IPS DF 19.7 (cell line): ENCODE results near the gene MYO1A.
"Not testable (repeated sequence)": the region's sequence is repeated elsewhere in the genome, so short reads cannot be mapped to it uniquely, and the experiment has no call there.

ENCODE experiments used
- DNase-seq: peaks from one replicate; pipeline ENCODE4 v3.0.0-alpha.2; 2013; ENCODE audit warnings: low read depth, low spot score

Gene MYO1A

DNA sequence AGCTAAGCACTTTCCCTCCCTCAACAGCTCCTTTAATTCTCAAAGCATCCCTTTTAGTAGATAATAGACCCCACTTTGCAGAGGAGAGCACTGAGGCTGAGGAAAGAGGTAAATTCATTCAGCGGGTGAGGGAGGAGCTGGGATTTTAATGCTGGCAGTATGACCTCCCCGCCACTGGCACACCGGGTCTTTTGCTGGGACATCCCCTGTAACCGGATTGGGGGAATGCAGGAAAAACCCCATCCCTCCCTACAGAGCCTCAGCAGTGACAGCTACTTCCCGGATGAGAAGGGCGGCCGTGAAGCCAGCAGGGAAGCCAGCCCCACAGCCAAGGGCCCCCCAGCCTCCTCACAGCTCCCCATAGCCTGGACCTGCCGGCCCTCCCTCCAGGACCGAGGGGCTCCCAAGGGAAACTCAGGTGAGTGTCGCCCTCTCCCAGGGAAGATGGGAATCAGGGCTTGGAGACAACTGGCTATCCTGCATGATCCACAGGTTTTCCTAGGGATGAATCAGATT, 55.6 kb downstream of the MYO1A start:
- DNase-seq, result no peak

DNA sequence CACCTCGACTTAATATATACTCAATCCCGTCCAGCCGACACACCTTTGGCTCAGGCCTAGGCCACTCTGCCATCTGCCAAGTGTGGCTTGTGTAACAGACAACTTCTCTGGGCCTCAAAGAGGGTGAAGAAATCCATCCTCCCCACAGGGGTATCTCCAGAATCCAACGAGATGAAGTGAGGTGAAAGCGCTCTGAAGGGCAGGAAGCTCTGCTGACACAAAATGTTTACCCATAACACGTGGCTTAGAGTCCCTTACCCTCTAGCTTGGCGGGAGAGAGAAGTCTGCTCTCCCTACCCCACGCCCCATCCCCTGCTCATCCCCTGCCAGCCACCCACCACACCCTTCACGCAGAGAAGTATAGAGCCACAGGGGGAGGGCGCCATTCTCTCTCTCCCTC, 56.6 kb downstream of the MYO1A start:
- DNase-seq, result no peak

DNA sequence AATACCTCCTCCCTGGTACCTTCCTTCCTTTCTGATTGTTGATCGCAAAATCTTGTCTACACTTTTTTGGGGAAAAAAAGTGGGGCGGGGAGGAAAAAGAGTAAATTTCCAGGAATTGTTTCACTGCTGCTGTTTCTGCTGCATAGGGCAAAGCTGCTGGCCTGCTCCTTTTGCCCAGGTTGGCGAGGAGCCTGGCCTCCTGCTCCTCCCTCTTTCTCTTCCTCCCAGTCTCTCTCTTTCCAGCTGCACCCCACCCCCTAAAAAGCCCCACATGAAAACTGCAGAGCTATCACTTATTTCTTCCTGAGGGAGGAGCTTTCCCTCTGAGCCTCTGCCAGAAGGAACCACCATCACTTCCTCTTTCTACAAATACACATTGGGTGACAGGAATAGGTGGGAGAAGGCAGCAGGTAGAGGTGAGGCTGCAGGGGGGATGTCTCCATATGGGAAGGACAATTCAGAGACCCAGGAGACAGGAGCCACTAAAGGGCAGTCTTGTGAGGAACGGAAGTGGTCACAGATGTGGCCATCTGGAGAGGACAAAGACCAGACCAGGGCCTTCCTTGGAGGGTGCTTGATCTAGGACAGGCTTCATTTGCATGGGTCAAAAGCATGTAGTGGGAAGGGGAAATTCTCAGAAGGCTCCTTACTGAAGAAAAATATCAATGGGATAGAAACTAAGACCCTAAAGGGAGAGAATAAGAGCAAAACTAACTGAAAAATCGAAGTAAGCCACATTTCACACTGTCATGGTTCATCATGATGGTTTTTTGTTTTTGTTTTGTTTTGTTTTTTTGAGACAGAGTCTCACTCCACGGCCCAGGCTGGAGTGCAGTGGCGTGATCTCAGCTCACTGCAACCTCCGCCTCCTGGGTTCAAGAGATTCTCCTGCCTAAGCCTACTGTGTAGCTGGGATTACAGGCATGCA, 58.3 kb downstream of the MYO1A start:
- no peak for DNase-seq

DNA sequence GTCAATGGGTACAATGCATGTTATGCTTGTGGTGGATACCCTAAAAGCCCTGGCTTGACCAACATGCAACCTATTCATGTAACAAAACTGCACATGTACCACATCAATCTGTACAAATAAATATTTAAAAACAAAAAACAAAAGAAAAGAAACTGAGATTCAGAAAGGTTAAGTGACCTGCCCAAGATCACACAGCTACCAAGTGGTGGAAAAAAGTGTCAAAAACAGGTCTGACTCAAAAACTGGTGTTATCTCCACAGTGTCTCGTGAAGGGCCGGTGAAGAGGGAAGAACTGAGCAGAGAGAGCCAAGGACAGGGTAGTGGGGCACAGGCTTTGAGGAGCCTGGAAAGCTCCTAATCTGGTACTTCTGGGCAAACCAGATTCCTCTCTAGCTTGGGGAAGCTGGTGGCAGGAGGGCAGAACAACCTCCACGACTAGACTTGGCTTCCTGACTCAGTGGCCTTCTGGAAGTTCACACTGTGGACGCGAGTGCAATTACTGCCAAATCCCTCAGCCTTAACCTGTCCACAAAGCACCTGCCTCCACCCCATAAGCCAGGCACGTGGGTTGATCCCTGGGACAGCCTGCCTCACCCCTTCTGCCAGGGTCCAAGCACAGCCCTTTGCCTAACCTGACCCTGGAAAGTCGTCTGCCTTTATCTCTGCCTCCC, 59.1 kb downstream of the MYO1A start:
- no peak for DNase-seq

DNA sequence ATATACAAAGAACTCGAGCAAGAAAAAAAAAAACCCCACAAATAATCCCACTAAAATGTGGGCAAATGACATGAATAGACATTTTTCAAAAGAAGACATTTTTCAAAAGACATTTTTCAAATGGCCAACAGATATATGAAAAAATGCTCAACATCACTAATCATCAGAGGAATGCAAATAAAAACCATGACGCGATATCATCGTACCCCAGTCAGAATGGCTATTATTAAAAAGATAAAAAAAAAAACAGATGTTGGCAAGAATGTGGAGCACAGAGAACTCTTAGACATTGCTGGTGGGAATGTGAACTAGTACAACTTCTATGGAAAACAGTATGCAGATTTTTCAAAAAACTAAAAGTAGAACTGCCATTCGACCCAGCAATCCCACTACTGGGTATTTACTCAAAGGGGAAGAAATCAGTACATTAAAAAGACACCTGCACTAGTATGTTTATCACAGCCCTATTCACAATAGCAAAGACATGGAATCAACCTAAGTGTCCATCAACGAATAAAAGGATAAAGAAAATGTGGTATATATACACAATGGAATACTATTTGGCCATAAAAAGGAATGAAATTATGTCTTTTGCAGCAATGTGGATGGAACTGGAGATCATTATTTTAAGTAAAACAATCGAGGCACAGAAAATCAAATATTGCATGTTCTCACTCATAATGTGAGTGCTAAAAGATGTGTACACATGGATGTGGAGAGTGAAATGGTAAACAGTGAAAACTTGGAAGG, 59.9 kb downstream of the MYO1A start:
- no peak for DNase-seq

DNA sequence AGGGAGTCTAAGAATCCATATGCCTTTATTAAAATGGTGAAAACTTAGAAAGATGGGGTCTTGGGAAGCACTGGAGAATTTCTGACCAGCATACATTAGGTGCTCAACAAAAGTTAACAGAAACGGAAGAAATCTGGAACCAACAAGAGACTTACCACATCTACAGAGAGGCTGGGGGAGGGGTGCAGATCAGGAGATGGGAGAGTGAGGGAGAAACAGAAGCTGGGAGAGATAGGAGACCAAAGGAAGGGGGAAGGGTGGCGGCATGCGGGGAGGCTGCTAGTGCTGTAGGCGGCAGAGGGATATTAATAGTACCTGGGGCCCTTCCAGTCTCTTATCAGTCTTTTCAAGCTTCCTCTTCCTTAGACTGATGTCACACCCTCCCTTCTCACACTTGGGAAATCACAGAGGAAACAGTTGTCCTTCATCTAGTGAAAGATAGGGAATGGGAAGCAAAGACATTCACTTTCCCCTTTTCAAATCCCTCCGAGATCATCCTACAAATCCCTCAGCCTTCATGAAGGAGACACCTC, 61.7 kb downstream of the MYO1A start:
- DNase-seq, result no peak

DNA sequence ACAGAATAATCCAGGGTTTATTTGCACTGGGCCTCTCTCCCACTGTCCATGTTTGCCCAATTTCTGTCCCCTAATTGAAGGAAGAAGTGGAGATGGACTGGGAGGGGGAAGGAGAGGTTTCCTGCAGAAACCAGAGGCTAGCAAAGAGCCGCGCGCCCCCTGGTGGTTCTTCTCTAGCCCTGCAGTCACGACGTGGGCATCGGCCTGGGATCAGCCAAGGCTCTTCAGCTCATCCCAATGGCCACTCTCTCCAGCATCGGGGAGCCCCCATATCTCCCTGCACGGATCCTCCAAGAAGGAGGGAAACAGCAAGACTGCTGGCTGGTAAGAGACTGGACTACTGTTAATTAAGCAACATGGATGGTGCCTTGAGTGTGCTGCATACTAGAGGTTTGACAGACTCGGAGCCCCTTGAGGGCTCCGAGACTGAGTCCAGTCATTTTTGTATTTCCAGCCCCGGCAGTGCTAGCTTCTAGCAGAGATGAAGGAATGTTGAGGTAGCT, 62.3 kb downstream of the MYO1A start:
- DNase-seq, result peak; percentile 57

DNA sequence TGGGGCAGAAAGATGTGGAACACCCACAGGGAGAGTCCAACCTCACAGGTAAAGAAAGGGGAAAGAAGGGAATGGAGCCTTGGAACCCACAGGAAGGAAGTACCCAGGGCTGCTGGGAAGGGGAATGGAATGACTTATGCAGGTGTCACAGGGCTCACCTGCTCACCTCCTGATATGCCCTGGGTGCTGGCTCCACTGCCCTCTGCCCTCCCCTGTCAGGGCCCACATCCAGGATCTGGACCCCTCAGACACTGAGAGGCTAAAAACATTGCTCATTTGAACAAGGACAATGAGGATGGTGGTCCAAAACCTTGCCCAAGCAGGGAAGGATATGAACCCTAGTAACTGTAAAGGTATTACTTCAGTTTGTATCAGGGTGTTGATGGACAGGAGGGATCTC, 62.9 kb downstream of the MYO1A start:
- no peak for DNase-seq

DNA sequence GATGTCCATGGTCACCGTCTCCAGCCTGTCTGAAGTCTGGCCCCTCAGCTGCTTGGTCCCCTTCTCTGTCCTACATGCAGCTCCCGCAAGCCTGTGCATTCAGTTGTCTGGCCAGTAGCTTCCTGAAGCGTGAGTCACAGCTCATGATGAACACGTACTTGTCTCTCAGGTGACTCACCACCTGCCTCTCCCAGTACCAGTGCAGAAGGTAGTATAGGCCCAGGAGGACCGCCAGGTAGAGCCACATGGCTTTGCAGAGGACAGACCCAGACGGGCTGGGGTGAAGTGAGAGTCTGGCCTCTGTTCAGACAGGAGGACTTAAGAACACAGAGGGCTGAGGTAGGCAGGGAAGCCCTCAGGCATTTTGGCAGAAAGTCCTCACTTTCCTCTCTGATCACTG, 64.2 kb downstream of the MYO1A start:
- DNase-seq, result not testable (repeated sequence)

DNA sequence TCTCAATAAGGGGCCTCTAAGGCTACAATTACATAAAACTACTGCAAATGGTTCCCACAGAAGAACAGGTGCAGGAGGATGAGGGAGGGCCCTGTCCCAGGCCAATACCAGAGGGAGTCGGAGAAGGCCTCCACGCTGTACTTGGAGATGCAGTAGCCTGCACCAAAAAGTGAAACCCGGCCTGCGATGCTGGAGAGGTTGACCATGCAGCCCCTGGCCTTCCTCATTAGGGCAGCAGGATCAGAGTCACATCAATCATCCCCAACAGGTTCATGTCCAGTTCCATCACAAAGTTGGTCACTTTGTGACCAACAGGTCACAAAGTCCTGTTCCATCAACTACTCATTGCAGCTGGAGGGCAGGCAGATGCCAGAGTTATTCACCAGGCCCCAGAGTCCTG, 66.5 kb downstream of the MYO1A start:
- no peak for DNase-seq

DNA sequence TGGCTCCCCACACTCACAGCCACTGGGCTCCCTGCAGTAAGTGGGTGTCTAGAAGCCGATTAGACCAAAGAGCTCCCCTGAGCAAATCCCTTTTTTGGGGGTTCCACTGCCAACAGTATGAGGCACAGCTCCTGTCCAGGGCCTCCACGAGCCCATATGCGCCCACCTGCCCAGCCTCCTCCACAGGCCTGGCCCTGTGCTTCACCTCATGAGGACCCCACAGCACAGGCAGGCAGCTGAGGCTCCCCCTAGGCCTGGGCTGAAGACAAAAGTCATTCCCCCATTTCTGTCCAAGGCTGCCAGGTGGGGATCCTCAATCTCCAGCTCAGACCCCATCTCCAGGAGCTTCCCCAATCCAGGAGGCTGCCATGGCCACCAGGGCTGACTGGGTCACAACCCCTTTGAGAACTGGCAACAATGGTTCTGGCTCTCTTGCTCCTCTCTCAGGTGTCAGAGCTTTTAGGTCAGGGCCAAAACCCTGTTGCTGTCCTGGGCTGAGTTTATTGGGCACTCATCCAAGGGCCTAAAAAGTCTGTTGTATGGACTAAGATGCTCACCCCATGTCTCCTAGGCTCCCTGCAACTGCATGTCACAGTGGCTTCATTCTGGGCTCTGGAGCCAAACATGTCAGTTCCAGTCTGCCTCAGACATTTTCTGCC, 67.2 kb downstream of the MYO1A start:
- DNase-seq, result not testable (repeated sequence)

DNA sequence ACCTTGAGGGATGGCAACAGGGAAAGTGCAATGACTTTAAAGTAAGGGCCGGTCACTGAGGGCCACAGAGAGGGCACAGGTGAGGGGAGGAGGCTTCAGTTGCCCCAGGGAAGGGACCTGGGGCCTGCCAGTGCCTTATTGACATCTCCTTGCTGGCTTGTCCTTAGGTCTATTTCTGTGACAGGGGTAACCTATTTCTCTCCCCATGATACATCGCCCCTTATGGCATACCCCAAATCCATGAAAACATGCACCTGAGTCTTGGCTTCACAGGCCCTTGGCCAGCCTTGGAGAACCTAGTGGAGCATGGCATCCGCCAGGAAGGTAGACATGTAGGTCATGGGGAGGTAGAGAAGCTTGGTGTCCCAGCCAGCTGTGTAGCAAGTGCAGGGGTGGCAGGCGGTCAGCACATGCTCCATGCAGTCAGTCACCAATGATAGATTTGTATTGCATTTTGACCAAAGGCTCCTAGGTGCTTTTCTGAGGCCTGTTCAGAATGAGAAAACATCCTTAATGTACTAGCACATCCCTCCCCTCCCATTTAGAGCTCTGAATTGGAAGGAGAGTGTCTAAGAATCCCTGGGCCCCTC, 68.9 kb downstream of the MYO1A start:
- no peak for DNase-seq

DNA sequence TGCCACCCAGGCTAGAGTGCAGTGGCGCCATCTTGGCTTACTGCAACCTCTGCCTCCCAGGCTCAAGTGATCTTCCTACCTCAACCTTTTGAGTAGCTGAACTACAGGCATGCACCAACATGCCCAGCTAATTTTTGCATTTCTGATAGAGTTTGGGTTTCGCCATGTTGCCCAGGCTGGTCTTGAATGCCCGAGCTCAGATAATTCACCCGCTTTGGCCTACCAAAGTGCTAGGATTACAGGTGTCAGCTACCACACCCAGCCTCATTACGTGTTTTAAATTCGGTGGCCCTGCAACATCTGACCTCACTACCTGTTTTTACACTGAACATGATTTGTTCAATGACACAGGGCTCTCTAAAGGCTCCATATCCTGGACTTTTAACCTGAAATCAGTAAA, 69.7 kb downstream of the MYO1A start:
- no peak for DNase-seq

DNA sequence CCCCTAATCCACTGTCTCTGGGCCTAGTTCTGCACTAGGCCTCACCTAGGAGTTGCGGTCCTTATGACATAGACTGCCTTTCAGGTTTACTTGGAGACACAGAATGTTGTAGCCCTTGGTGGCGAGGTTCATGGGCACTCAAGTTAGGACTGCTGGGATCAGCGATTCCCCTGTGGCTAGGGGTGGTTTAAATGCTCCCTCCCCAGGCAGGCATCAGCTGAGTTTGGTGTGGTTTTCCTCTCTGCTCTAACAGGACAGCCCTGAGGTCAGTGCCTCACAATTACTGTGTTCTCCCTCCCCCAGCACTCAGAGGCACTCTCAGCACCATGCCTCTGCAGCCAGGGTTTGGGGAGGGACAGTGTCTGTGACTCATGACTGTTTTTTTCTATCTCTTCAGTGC, 70.3 kb downstream of the MYO1A start:
- no peak for DNase-seq
